Thyroid gland (tissue), 4 donors: ENCODE measurements around the gene PDZD2. TPM values are rescaled to one million over a fixed set of nuclear protein-coding genes. Genes with fewer than 3 reads are reported as not detected.

ENCODE experiments used
- DNase-seq, 2 donors: peaks; one replicate each; pipeline ENCODE4 v3.0.0-alpha.2; 2019
- H3K27ac ChIP-seq, 3 donors: fragments of 200-600 bp; sonication (generic); 1 replicate in 2 of 3; 2 replicates in 1 of 3; pipeline ENCODE4 v1.5.1; 2016 to 2019; ENCODE audit warnings: mild to moderate bottlenecking in 1 of 3, moderate library complexity in 1 of 3
- H3K27me3 ChIP-seq: fragments of 200-600 bp; sonication (generic); one replicate; pipeline ENCODE4 v1.5.1; 2019
- H3K36me3 ChIP-seq, 2 donors: fragments of 200-600 bp; sonication (generic); one replicate each; pipeline ENCODE4 v1.5.1; 2016 to 2019
- H3K4me1 ChIP-seq, 2 donors: fragments of 200-600 bp; sonication (generic); one replicate each; pipeline ENCODE4 v1.5.1; 2017 to 2019
- H3K4me3 ChIP-seq, 3 donors: fragments of 200-600 bp; sonication (generic); replicated peaks in 1 of 3; 1 replicate in 2 of 3; 2 replicates in 1 of 3; pipeline ENCODE4 v1.5.1; 2016; ENCODE audit warnings: mild to moderate bottlenecking in 1 of 3
- H3K9me3 ChIP-seq: fragments of 200-600 bp; sonication (generic); one replicate; pipeline ENCODE4 v1.5.1; 2017
- POLR2A ChIP-seq, 2 donors: fragments of 450-650 bp; IDR thresholded peaks; one replicate each; pipeline ENCODE4 v1.6.1; 2017; ENCODE audit warnings: antibody characterized with exemption in 2 of 2, mild to moderate bottlenecking in 2 of 2, moderate library complexity in 1 of 2
- WGBS, 2 donors: methylation state at CpG; one replicate each; pipeline ENCODE4 v1.1.5; 2017; 5-methylcytosine and 5-hydroxymethylcytosine counted together
- intact Hi-C: fragments of 100-400 bp; cut with DNase I; formaldehyde crosslinking; loops from one replicate; pipeline ENCODE4 v1.15.1; 2023
- microRNA-seq: library from miRNA; unstranded; fragments of <30 nt; microRNA quantifications from one replicate; pipeline ENCODE4, GENCODE V29; 2016
- small RNA-seq: library from RNA; depleted of rRNA; stranded (forward); fragments of <200 nt; gene quantifications from one replicate; pipeline ENCODE3, GENCODE V24; 2016
- total RNA-seq, 4 donors: library from RNA; depleted of rRNA; stranded (reverse); fragments of >200 nt; gene quantifications; one replicate each; pipeline ENCODE4 v1.2.3, GENCODE V29; 2016
- TF ChIP-seq, protein P1 (sequence below), 6 experiments: fragments of 200-600 bp in 3 of 6; fragments of 450-650 bp in 3 of 6; sonication (generic) in 3 of 6; IDR thresholded peaks; one replicate each; pipeline ENCODE4 v1.5.1; 2016 to 2019; ENCODE audit warnings: antibody characterized with exemption in 6 of 6, mild to moderate bottlenecking in 2 of 6, inconsistent platforms in 1 of 6, moderate library complexity in 1 of 6

PDZD2 gene
- total RNA-seq, 4 donors from 2014 or later: 1.8 to 4.5 (median 3.9) TPM

DNA sequence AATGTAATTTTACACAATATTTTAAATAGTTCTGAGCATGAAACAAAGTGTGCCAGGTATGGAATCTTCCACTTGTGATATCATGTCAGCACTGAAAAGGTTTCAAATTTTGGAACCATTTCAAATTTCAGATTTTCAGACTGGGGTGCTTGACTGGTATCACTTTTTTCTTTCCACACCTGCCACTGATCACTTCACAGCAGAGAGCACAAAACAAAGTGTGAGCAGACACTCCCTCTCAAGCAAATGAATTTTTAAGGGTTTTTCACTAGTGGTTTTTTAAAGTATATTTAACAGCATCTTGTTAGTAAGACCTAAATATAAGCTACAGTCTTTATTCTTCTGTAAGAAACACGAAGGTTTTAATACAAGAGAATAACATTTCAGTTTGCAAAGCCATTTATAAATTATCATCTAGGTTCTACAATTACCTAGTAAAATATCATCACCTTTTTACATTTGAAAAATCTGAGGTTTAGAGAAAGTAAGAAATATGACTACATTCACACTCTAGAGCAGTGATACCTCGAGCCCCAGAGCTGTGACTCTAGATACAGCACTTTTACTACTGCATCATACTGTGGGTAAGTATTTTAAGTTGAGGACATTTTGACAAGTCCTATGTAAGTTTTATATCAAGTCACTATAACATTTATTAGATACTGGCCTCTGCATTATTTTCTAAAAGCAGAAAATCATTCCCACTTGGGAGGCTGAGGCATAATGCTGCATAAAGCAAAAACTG is 520.6 kb downstream of the PDZD2 start:
- no peak for DNase-seq
- H3K4me1 ChIP-seq: peaks cover 18 to 27% of the 10 kb centered on the region in 2 donors
- H3K9me3 ChIP-seq: no peaks in the 10 kb centered on the region
- H3K27me3 ChIP-seq: no peaks in the 10 kb centered on the region
- H3K27ac ChIP-seq: no peak overlapping the region
- intact Hi-C loops: no loop called here
- no peak overlapping the region for H3K4me3 ChIP-seq
- H3K36me3 ChIP-seq: no peaks in the 10 kb centered on the region
- TF ChIP-seq, protein P1, sequence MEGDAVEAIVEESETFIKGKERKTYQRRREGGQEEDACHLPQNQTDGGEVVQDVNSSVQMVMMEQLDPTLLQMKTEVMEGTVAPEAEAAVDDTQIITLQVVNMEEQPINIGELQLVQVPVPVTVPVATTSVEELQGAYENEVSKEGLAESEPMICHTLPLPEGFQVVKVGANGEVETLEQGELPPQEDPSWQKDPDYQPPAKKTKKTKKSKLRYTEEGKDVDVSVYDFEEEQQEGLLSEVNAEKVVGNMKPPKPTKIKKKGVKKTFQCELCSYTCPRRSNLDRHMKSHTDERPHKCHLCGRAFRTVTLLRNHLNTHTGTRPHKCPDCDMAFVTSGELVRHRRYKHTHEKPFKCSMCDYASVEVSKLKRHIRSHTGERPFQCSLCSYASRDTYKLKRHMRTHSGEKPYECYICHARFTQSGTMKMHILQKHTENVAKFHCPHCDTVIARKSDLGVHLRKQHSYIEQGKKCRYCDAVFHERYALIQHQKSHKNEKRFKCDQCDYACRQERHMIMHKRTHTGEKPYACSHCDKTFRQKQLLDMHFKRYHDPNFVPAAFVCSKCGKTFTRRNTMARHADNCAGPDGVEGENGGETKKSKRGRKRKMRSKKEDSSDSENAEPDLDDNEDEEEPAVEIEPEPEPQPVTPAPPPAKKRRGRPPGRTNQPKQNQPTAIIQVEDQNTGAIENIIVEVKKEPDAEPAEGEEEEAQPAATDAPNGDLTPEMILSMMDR (IDR thresholded peaks at IDR 0.05): no peak
- TF ChIP-seq POLR2A (IDR thresholded peaks at IDR 0.05): no peak
- WGBS, 2 donors: 71 to 80% methylated on average over 2 of the region's 2 CpGs

DNA sequence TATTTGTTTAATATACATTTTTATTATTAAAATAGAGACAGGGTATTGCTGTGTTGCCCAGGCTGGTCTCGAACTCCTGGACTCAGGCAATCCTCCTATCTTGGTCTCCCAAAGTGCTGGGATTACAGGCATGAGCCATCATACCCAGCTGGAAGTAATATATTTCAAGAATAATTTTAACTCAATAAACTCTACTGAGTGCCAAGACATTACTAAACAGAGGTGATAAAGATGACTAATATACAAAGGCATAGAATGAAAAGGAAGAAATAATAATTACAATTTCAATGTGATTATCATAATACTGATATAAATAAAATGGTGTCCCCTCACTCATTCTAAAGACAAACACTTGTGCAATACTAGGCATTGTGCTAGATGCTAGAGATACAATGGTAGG is 521.3 kb downstream of the PDZD2 start:
- 92 to 98% methylated on average over 1 of the region's 1 CpG for WGBS, 2 donors
- no peak for TF ChIP-seq POLR2A (IDR thresholded peaks at IDR 0.05)
- TF ChIP-seq, protein P1 (IDR thresholded peaks at IDR 0.05): no peak
- no peaks in the 10 kb centered on the region for H3K9me3 ChIP-seq
- H3K4me3 ChIP-seq: no peak overlapping the region
- intact Hi-C loops: no loop called here
- no peaks in the 10 kb centered on the region for H3K27me3 ChIP-seq
- DNase-seq: no peak
- peaks cover 18 to 31% of the 10 kb centered on the region in 2 donors for H3K4me1 ChIP-seq
- H3K36me3 ChIP-seq: no peaks in the 10 kb centered on the region
- H3K27ac ChIP-seq: no peak overlapping the region

Small RNA genes lying within 50 kb of the gene (microRNA-seq; reads per million reads assigned to microRNA genes)
- not detected for gene MIR4279

Small RNA genes lying within 50 kb of the gene (small RNA-seq; reads per million reads assigned to genes)
- gene AC025458.1 (not detected), gene MIR4279 (not detected), gene RF00019 (not detected), gene RNU6-358P (not detected), gene RNU6-363P (not detected), gene RNU6-760P (not detected)

Other genes with a start within 250 kb of the PDZD2 start
- 10 to 100 TPM; 45.6 to 52.3 (median 46.2) TPM for gene DROSHA, start 107.0 kb upstream of the PDZD2 start, total RNA-seq
- gene C5orf22, start 106.8 kb upstream of the PDZD2 start, total RNA-seq: 10 to 100 TPM; 13.8 to 25.6 (median 19.3) TPM